HK-2 (cell line): ENCODE measurements around the gene PLOD3.

Experiments
- DNase-seq: peaks from one replicate; pipeline ENCODE4 v3.0.0-alpha.2; 2018; ENCODE audit not compliant: unreplicated experiment

PLOD3 gene

GRCh38 chr7:101179713-101180112 lies 37.7 kb downstream of the PLOD3 start:
- DNase-seq, result no peak

- no peak for DNase-seq
Observed at GRCh38 chr7:101179117-101179516, 38.3 kb downstream of the PLOD3 start.

- no peak for DNase-seq
Observed at GRCh38 chr7:101177644-101178043, 39.7 kb downstream of the PLOD3 start.

- no peak for DNase-seq
Observed at GRCh38 chr7:101175664-101176063, 41.7 kb downstream of the PLOD3 start.

- DNase-seq, result no peak
Observed at GRCh38 chr7:101174322-101174854, 43.0 kb downstream of the PLOD3 start.

GRCh38 chr7:101173752-101174244 lies 43.6 kb downstream of the PLOD3 start:
- DNase-seq, result peak; percentile 56

GRCh38 chr7:101172854-101173751 lies 44.3 kb downstream of the PLOD3 start:
- peak; percentile 80 for DNase-seq

GRCh38 chr7:101172005-101172853 lies 45.2 kb downstream of the PLOD3 start:
- no peak for DNase-seq

- DNase-seq, result no peak
Observed at GRCh38 chr7:101171442-101171837, 45.9 kb downstream of the PLOD3 start.

GRCh38 chr7:101170617-101171441 lies 46.6 kb downstream of the PLOD3 start:
- no peak for DNase-seq

GRCh38 chr7:101169838-101170551 lies 47.4 kb downstream of the PLOD3 start:
- peak; percentile 77 for DNase-seq

- DNase-seq, result no peak
Observed at GRCh38 chr7:101169110-101169837, 48.1 kb downstream of the PLOD3 start.

GRCh38 chr7:101168412-101169049 lies 48.9 kb downstream of the PLOD3 start:
- no peak for DNase-seq

- DNase-seq, result no peak
Observed at GRCh38 chr7:101167645-101168411, 49.6 kb downstream of the PLOD3 start.

GRCh38 chr7:101166909-101167644 lies 50.3 kb downstream of the PLOD3 start:
- no peak for DNase-seq

GRCh38 chr7:101166648-101166908 lies 50.8 kb downstream of the PLOD3 start:
- no peak for DNase-seq

- no peak for DNase-seq
Observed at GRCh38 chr7:101165958-101166647, 51.3 kb downstream of the PLOD3 start.
